GM12878 (cell line): ENCODE data around the gene EXO1.

Source experiments
- CHD1 ChIP-seq: IDR thresholded peaks from 2 replicates; pipeline ENCODE4 v1.6.1; 2012; ENCODE audit warnings: low read depth, low read length, improper control_type of control experiment
- RAD21 ChIP-seq: IDR thresholded peaks from 2 replicates; pipeline ENCODE4 v1.6.1; 2011; ENCODE audit warnings: mild to moderate bottlenecking, low read depth, low read length, moderate library complexity; ENCODE audit not compliant: insufficient read depth

DNA sequence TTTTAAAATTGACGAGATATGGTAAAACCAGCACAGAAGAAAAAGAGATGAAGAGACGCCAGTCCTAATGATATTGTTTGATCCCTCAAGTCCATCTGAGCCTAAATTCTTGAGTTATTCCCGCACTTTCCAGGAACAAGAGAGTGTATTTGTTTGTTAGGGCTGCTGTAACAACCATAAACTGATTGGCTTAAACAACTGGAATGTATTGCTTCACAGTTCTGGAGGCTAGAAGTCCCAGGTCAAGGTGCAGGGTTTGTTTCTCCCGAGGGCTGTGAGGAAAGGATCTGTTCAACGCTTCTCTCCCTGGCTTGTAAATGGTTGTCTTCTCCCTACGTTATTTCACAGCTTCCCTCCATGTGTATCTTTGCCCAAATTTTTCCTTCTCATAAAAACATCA lies 7.8 kb upstream of the EXO1 start:
- no peak for TF ChIP-seq CHD1
- TF ChIP-seq RAD21, result no peak
